ENCODE results near the gene ENDOD1. TPM values are rescaled to one million over a fixed set of nuclear protein-coding genes. Genes with fewer than 3 reads are reported as not detected.

Gene ENDOD1
- total RNA-seq, 1 experiment from 2014 or later, result 28.2 TPM

DNA sequence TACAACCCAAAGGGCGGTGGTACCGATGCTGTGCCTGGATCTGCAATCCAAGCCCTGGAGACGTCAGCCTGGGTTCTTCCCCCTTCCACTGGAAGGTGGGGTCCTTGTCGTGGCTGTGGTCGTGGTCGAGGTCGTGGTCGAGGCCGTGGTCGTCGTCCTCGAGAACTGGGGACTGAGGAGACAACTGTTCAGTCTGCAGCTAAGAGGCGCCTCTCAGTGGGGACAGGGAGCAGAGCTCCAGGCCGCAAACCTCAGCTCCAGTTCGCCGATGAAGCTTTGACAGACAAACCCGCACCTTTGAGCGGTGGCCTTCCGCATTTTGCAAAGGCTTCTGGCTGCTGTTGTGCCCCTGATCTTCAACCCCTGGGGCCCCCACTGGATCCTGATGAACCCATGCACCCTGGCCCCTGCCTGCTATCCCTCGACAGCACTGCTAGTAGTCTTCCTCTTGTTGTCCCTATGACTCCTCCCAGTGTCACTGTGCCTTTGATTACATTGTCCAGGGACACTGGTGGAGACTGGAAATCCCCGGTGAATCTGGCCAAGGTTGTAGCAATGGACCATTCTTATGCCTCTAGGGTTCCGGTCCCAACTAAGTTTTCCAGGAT lies 38.9 kb upstream of the ENDOD1 start:
- no peak for DNase-seq (ENCODE audit: low read depth, low spot score)
- no TSS peak for BruUV-seq (replicated peaks)
- in situ Hi-C loops (cut with HindIII; ENCODE audit: low pct_unique_long_range_greater_than_20kb, low sequenced_read_pairs), result no loop called here
- Histone ChIP-seq H3K27ac (ENCODE audit: low read length) (no peak overlapping the region), H3K9me3 (ENCODE audit: control insufficient read depth, insufficient read depth, low read depth, low read length) (no peaks in the 10 kb centered on the region), H3K4me1 (ENCODE audit: control insufficient read depth, insufficient read depth, low read length) (no peaks in the 10 kb centered on the region), H3K27me3 (ENCODE audit: control insufficient read depth, insufficient read depth, low read length) (peaks cover 28% of the 10 kb centered on the region), H3K4me3 (ENCODE audit: low read depth in 2 of 2, low read length in 2 of 2) (no peak overlapping the region), H3K36me3 (ENCODE audit: control insufficient read depth, insufficient read depth, low read length) (no peaks in the 10 kb centered on the region)
- intact Hi-C loops (cut with micrococcal nuclease; ENCODE audit: unreplicated experiment), result no loop called here
- ChIA-PET CTCF (no interaction called here), POLR2A (no interaction called here)
- TF ChIP-seq SIN3A (IDR thresholded peaks at IDR 0.05; ENCODE audit: borderline replicate concordance, insufficient read depth, low read depth, low read length), result no peak
- no peak for ATAC-seq

DNA sequence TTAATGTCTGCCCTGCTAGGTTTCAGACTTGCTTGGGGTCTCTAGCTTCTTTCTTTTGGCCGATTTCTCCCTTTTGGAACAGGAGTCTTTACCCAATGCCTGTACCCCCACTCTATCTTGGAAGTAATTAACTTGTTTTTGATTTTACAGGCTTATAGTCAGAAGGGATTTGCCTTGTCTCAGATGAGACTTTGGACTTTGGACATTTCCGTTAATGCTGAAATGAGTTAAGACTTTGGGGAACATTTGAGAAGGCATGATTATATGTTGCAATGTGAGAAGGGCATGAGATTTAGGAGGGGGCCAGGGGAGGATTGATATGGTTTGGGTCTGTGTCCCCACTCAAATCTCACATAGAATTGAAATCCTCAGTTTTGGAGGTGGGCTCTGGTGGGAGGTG lies 35.3 kb upstream of the ENDOD1 start:
- DNase-seq (ENCODE audit: low read depth, low spot score), result no peak
- ChIA-PET POLR2A (no interaction called here), CTCF (no interaction called here)
- Histone ChIP-seq H3K4me3 (ENCODE audit: low read depth in 2 of 2, low read length in 2 of 2) (no peak overlapping the region), H3K27ac (ENCODE audit: low read length) (no peak overlapping the region), H3K9me3 (ENCODE audit: control insufficient read depth, insufficient read depth, low read depth, low read length) (no peaks in the 10 kb centered on the region), H3K4me1 (ENCODE audit: control insufficient read depth, insufficient read depth, low read length) (no peaks in the 10 kb centered on the region), H3K36me3 (ENCODE audit: control insufficient read depth, insufficient read depth, low read length) (no peaks in the 10 kb centered on the region), H3K27me3 (ENCODE audit: control insufficient read depth, insufficient read depth, low read length) (peaks cover 15% of the 10 kb centered on the region; the same call in 1 of the 2 replicates)
- in situ Hi-C loops (cut with HindIII; ENCODE audit: low pct_unique_long_range_greater_than_20kb, low sequenced_read_pairs) (no loop called here), intact Hi-C loops (cut with micrococcal nuclease; ENCODE audit: unreplicated experiment) (no loop called here)
- TF ChIP-seq TCF7L2 (IDR thresholded peaks at IDR 0.05; ENCODE audit: low read depth, low read length) (no peak), SIN3A (IDR thresholded peaks at IDR 0.05; ENCODE audit: borderline replicate concordance, insufficient read depth, low read depth, low read length) (no peak), POLR2AphosphoS5 (IDR thresholded peaks at IDR 0.05; ENCODE audit: low read depth, low read length) (no peak)
- TF ChIP-seq, protein P1, sequence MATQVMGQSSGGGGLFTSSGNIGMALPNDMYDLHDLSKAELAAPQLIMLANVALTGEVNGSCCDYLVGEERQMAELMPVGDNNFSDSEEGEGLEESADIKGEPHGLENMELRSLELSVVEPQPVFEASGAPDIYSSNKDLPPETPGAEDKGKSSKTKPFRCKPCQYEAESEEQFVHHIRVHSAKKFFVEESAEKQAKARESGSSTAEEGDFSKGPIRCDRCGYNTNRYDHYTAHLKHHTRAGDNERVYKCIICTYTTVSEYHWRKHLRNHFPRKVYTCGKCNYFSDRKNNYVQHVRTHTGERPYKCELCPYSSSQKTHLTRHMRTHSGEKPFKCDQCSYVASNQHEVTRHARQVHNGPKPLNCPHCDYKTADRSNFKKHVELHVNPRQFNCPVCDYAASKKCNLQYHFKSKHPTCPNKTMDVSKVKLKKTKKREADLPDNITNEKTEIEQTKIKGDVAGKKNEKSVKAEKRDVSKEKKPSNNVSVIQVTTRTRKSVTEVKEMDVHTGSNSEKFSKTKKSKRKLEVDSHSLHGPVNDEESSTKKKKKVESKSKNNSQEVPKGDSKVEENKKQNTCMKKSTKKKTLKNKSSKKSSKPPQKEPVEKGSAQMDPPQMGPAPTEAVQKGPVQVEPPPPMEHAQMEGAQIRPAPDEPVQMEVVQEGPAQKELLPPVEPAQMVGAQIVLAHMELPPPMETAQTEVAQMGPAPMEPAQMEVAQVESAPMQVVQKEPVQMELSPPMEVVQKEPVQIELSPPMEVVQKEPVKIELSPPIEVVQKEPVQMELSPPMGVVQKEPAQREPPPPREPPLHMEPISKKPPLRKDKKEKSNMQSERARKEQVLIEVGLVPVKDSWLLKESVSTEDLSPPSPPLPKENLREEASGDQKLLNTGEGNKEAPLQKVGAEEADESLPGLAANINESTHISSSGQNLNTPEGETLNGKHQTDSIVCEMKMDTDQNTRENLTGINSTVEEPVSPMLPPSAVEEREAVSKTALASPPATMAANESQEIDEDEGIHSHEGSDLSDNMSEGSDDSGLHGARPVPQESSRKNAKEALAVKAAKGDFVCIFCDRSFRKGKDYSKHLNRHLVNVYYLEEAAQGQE (IDR thresholded peaks at IDR 0.05; ENCODE audit: insufficient read depth in 1 of 2, low read depth in 2 of 2, low read length in 1 of 2), result no peak
- TF ChIP-seq, protein P2, sequence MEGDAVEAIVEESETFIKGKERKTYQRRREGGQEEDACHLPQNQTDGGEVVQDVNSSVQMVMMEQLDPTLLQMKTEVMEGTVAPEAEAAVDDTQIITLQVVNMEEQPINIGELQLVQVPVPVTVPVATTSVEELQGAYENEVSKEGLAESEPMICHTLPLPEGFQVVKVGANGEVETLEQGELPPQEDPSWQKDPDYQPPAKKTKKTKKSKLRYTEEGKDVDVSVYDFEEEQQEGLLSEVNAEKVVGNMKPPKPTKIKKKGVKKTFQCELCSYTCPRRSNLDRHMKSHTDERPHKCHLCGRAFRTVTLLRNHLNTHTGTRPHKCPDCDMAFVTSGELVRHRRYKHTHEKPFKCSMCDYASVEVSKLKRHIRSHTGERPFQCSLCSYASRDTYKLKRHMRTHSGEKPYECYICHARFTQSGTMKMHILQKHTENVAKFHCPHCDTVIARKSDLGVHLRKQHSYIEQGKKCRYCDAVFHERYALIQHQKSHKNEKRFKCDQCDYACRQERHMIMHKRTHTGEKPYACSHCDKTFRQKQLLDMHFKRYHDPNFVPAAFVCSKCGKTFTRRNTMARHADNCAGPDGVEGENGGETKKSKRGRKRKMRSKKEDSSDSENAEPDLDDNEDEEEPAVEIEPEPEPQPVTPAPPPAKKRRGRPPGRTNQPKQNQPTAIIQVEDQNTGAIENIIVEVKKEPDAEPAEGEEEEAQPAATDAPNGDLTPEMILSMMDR (IDR thresholded peaks at IDR 0.05), result no peak
- BruUV-seq (replicated peaks), result no TSS peak
- ATAC-seq, result no peak

DNA sequence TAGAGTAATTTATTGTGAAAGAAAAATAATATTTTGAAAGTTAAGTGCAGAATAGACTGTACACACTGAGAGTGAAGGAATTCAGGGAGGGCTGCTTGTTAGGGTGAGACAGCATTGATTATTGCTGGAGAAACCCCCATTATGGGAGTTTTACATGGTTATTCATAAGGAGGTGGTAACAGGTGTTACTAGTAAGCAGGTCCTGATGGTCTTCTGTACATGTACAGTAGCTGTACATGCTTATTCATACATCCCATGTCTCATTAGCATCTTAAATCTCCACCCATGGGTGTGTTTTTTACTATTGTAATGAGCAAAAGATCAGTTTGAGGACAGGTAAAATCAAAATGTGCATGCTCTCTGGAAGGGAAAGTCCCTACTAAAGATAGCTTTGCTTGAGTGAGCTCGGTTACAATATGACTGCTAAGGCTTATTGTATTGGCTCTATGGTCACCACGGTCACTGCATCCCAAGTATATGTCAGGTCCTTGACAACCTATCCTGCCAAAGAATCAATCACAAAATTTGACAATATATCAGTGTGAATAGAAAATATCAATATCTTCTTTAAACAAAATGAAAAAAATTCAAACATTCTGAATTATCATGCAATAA lies 34.3 kb upstream of the ENDOD1 start:
- ATAC-seq, result no peak
- ChIA-PET POLR2A (interaction anchor here (0.6 kb wide), 1 partner anchor 174 kb away, joined by 3 read pairs; no protein-coding TSS in a partner anchor), CTCF (no interaction called here)
- in situ Hi-C loops (cut with HindIII; ENCODE audit: low pct_unique_long_range_greater_than_20kb, low sequenced_read_pairs), result no loop called here
- TF ChIP-seq TCF7L2 (IDR thresholded peaks at IDR 0.05; ENCODE audit: low read depth, low read length) (no peak), POLR2AphosphoS5 (IDR thresholded peaks at IDR 0.05; ENCODE audit: low read depth, low read length) (no peak), SIN3A (IDR thresholded peaks at IDR 0.05; ENCODE audit: borderline replicate concordance, insufficient read depth, low read depth, low read length) (no peak)
- TF ChIP-seq, protein P1 (IDR thresholded peaks at IDR 0.05; ENCODE audit: insufficient read depth in 1 of 2, low read depth in 2 of 2, low read length in 1 of 2), result no peak
- TF ChIP-seq, protein P2 (IDR thresholded peaks at IDR 0.05), result no peak
- H3K36me3 ChIP-seq (ENCODE audit: control insufficient read depth, insufficient read depth, low read length), result no peaks in the 10 kb centered on the region
- H3K9me3 ChIP-seq (ENCODE audit: control insufficient read depth, insufficient read depth, low read depth, low read length), result no peaks in the 10 kb centered on the region
- intact Hi-C loops (cut with micrococcal nuclease; ENCODE audit: unreplicated experiment), result no loop called here
- no peaks in the 10 kb centered on the region for H3K4me1 ChIP-seq (ENCODE audit: control insufficient read depth, insufficient read depth, low read length)
- H3K27me3 ChIP-seq (ENCODE audit: control insufficient read depth, insufficient read depth, low read length), result peaks cover 15% of the 10 kb centered on the region; the same call in 1 of the 2 replicates
- DNase-seq (ENCODE audit: low read depth, low spot score), result no peak
- H3K4me3 ChIP-seq (ENCODE audit: low read depth in 2 of 2, low read length in 2 of 2), result no peak overlapping the region
- no peak overlapping the region for H3K27ac ChIP-seq (ENCODE audit: low read length)
- no TSS peak for BruUV-seq (replicated peaks)
